ENCODE measurements around the gene LTB.
"Not testable (repeated sequence)": the region's sequence is repeated elsewhere in the genome, so short reads cannot be mapped to it uniquely, and the experiment has no call there.

The LTB gene

GRCh38 chr6:31607317-31607716 lies 25.1 kb upstream of the LTB start:
- no peak for DNase-seq

DNA sequence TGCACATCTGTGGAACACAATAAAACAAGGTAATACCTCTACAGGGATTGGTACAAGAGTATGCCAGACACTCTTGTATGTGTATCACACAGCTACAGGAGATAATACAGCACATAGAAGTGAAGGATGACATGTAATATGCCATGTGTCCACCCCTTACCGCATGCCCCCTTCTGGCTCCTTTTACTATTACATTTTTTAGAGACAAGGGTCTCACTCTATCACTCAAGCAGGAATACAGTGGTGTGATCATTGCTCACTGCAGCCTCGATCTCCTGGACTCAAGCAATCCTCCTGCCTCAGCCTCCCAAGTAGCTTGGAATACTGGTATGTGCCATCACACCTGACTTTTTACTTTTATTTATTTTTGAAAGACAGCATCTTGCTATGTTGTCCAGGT lies 14.8 kb upstream of the LTB start:
- peak; percentile 47 for DNase-seq

DNA sequence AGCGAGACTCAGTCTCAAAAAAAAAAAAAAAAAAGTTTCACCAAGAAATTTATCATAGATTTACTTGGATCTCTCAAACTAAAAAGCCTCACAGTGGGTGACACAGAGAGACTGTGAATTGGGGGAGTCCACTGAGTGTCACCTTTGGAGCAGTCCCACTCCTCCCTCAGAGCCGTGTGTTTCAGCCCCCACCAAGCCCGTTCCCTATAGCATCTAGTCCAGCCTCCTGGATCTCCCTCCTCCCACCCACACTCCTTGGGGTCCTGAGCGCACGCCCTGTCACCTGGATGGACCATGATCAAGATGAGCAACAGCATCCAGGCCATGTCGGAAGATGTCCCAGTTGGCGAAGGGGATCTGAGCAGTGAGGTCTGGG lies 10.2 kb upstream of the LTB start:
- no peak for DNase-seq

DNA sequence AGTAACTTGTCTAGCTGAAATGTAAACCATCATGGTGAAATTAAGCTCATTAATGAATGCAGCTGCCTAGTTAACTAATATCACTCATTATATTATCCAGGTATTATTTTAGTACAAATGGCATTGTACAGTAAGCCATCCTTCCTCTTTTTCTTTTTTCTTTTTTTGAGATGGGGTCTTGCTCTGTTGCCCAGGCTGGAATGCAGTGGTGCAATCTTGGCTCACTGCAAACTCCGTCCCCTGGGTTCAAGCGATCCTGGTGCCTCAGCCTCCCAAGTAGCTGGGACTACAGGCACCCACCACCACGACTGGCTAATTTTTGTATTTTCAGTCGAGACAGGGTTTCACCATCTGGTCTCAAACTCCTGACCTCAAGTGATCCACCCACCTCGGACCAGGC lies 8.5 kb upstream of the LTB start:
- DNase-seq = not testable (repeated sequence)

DNA sequence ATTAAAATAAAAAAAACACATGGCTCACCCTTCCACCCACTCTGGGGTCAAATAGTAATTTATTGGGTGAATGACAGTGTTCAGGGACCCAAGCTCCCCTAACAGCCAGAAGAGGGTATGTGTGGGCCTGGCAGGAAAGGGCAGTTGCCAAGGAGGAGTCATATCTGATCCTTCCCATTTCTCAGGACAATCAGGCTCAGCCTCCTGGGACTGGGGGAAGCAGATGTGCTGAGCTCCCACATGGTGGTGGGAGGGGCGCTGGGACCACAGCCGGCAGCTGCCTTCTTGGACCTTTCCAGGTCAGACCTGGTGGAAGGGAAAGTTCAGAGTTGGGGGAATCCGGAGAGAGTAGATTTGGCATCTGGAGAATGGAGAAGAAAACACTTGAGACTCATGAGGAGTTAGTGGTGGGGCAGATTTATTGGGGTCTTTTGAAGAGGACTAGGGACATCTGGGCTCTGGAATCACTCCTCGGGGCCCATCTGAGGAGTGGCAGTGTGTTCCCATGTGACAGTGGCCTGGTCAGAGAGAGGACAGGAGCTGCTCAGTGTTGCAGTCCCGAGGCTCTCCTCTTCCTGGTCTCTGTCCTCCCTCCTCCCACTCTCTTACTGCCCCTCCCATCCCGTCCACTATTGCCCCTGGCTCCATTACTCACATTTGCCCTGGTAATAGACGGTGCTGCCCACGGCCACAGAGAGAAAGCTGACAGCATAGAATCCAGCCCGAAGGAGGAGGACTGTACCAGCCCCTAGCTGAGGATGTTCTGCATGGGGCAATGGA lies 6.8 kb upstream of the LTB start:
- no peak for DNase-seq

GRCh38 chr6:31587791-31588777 lies 5.9 kb upstream of the LTB start:
- DNase-seq = no peak

DNA sequence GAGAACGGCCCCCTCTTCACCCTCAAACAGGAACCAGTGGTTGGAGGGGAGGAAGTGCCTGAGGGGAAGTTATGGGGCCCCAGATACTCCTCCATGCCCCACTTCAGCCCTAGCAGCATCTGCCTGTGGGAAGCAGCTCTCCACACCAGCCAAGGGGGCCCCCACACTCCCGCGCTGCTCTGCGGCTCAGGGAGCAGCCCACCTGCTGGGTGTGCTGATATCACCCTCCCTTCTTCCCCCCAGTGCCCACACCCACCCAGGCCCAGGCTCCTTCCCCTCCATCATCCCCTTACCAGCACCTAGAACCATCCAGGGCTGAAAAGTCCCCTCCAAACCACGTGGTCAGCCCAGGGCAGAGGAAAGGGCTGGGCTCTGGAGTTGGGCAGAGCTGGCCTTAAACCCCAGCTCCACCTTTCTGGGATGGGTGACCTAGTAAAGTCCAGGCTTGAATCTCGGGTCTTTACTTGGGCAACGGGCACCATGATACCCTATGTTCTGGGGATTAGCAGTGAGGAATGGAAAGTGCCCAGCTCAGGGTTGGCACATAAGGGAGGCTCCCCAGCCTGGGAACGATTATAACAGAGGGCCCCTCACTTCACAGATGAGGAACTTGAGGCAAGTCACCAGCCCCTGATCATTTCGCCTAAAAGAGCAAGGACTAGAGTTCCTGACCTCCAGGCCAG lies 4.5 kb upstream of the LTB start:
- peak; percentile 53 for DNase-seq

DNA sequence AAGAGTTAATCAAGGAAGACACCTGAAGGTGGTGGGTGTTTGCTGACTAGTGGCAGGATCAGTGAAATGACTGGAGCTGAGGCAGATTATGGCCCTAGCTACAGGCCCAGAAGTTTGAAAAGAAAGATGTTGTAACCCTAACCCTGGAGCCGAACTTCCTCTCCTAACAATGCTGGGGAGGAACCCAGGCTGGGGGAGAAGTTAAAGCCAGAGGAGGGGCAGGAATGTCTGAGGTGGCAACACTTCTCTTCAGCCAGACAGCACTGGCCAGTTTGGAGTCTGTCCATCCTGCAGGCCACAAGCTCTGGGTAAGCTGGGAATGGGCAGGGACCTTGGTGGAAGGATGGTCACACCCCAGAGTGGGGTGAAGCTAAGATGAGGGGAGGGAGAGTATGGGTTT lies 3.8 kb upstream of the LTB start, which contains the start of gene LST1:
LST1 (plus strand) TSS at position 270 of the 400 bp plus-strand sequence. CDS start 1,023 bp downstream, outside the sequence.
- DNase-seq = no peak

DNA sequence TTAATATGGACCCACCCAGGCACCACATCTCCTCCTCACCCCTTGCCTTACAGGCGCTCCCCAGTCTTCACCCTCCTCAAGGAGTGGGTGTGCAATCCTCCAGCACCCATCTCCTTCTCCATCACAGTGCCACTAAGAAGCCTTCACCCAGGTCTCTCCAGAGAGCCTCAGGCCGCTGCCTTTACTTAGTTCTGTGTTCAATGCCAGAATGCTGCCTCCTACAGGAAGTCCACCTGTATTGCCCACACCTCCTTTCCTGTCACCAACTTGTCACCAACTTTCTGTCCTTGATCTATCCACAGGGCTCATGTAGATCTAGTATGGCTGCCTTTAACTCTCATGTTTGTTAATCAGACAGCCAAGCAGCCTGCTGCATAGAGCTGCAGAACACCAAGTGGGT lies 3.3 kb upstream of the LTB start:
- peak; percentile 52 for DNase-seq

DNA sequence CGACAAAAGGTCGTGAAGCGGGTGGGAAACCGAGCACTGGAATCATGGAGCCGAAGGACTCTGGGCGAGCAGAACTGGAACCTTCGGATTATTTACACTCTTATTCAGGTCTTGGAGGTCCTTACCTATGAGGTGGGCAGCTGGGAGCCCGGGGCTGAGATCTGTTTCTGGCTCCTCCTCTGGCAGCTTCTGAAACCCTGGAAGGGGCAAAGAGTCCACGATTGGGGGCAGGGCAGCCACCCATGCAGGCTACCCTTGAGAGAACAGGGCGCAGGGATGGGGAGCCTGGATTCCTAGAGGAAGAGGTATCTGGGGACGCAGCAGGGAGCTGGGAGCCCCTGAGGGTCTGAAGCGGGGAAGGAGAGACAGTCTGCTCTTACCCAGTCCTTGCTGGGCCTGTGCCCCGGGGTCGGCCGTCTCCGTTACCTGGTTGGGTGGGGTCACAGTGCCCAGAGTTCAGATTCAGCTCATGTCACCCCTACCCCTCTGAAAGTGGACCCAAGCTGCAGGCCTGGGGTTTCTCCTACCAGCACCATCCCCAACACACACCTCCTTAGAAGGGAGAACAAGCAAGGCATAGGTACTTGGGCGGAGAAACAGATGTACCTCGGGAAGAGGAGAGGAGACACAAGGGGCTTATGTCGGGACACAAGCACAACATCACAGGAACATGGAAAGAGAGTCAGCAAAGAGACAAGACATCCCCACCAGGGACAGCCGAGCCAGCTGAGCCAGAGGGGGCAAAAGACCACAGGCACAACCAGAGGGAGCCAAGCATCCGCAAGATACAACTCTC lies 592 bp downstream of the LTB start:
- DNase-seq = no peak

- DNase-seq = peak; percentile 85
These were observed 1.3 kb downstream of the LTB start for GRCh38 chr6:31580807-31581433.

- no peak for DNase-seq
These were observed 1.8 kb downstream of the LTB start for GRCh38 chr6:31580438-31580740.

DNA sequence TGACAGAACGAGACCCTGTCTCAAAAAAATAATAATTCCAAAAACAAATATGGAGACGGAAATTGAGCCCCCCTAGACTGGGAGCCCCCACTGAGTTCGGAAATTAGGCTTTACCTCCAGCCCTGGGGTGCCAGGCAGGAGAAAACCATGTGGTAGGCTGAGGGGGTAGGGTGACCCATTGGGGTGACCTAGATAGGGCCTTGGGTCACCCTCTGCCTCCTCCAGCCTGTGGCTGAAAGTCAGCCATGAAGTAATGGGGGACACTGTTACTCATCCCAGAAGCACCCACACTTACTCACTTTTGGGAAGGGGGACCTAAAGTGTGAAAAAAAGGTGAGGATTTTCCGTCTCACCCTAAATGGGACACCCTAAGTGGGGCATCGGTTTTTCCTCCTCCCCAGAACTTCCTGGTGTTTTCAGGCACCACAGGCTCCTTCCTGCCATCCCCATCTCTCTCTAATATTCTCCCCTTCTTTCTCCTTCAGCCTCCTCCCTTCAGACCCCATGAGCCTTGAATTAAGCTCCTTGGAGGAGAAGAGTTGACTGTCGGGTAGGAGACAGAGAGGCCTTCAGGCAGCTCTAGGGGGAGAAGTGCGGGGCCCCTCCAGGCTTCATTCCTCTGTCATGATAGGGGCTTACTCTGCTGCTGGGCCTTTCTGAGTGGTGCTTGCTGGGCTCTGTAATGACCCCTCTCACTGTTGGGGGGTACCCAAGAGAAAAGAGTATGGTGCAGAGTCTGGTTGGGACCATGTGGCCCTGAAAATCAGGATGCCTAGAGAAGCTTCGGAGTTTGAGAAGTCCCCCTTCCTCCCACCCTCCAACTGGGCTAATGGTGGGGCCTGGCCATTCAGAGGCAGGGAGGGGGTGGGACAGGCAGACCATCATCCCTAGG lies 2.4 kb downstream of the LTB start:
- DNase-seq = no peak

DNA sequence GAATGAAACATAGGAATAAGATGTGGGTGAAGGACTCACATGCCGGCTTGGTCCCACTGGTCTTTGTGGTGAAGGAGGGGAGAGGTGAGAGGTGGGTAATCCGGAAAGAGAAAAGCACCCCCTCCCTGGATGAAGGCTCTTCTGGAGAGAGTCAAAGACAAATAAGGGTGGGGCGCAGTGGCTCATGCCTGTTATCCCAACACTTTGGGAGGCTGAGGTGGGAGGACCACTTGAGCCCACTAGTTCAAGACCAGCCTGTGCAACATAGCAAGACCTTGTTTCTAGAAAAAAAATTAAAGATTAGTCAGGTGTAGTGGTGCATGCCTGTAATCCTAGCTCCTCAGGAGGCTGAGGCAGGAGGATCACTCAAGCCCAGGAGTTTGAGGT lies 3.1 kb downstream of the LTB start:
- DNase-seq = no peak

DNA sequence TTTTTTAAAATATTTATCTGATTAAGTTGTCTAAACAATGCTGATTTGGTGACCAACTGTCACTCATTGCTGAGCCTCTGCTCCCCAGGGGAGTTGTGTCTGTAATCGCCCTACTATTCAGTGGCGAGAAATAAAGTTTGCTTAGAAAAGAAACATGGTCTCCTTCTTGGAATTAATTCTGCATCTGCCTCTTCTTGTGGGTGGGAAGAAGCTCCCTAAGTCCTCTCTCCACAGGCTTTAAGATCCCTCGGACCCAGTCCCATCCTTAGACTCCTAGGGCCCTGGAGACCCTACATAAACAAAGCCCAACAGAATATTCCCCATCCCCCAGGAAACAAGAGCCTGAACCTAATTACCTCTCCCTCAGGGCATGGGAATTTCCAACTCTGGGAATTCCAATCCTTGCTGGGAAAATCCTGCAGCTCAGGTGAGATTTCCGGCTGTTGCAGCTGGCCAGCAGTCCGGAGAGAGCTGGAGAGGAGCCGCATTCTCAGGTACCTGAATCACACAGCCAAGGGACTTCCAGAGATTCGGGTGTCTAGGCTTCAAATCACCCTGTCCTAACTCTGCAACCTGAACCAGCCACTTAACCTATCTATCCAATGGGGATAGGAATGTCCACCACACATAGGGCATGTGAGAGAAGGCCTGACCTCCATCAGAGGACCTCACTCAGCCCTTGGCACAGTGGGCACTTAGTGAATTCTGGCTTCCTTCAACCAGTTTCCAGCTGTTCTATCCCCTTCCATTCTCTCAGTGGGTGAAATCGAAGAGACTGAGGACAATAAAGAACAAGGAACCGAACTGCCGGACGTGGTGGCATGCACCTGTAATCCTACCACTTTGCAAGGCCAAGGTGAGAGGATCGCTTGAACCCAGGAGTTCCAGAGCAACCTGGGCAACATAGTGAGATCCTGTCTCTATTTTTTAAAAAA lies 3.8 kb downstream of the LTB start:
- no peak for DNase-seq

DNA sequence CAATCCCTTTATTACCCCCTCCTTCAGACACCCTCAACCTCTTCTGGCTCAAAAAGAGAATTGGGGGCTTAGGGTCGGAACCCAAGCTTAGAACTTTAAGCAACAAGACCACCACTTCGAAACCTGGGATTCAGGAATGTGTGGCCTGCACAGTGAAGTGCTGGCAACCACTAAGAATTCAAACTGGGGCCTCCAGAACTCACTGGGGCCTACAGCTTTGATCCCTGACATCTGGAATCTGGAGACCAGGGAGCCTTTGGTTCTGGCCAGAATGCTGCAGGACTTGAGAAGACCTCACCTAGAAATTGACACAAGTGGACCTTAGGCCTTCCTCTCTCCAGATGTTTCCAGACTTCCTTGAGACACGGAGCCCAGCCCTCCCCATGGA lies 4.7 kb downstream of the LTB start:
- no peak for DNase-seq

DNA sequence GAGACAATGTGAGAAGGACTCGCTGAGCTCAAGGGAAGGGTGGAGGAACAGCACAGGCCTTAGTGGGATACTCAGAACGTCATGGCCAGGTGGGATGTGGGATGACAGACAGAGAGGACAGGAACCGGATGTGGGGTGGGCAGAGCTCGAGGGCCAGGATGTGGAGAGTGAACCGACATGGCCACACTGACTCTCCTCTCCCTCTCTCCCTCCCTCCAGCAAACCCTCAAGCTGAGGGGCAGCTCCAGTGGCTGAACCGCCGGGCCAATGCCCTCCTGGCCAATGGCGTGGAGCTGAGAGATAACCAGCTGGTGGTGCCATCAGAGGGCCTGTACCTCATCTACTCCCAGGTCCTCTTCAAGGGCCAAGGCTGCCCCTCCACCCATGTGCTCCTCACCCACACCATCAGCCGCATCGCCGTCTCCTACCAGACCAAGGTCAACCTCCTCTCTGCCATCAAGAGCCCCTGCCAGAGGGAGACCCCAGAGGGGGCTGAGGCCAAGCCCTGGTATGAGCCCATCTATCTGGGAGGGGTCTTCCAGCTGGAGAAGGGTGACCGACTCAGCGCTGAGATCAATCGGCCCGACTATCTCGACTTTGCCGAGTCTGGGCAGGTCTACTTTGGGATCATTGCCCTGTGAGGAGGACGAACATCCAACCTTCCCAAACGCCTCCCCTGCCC lies 5.2 kb downstream of the LTB start:
- peak; percentile 53 for DNase-seq

GRCh38 chr6:31575952-31576685 lies 6.1 kb downstream of the LTB start:
- DNase-seq = no peak

Measured in CD4-positive, alpha-beta T cell treated with Interferon gamma for 1 hour (primary cell).